Measurements from ENCODE around the gene BOLL. TPM values are rescaled to one million over a fixed set of nuclear protein-coding genes. Genes with fewer than 3 reads are reported as not detected.
"Not testable (repeated sequence)": the region's sequence is repeated elsewhere in the genome, so short reads cannot be mapped to it uniquely, and the experiment has no call there.

BOLL gene
- total RNA-seq, 1 donor from 2014 or later: 0.22 TPM

- no peaks in the 10 kb centered on the region for H3K4me1 Mint-ChIP-seq (ENCODE audit: low read depth)
- DNase-seq (ENCODE audit: low spot score, unreplicated experiment): no peak
- TF ChIP-seq CTCF (IDR thresholded peaks at IDR 0.05; ENCODE audit: unreplicated experiment): no peak
- H3K4me3 Mint-ChIP-seq (ENCODE audit: low read depth): no peak overlapping the region
- no peaks in the 10 kb centered on the region for H3K27me3 Mint-ChIP-seq
- no peak overlapping the region for H3K27ac Mint-ChIP-seq
- H3K36me3 Mint-ChIP-seq (ENCODE audit: insufficient read depth): peaks cover 2% of the 10 kb centered on the region
- peaks cover 7% of the 10 kb centered on the region for H3K9me3 Mint-ChIP-seq (ENCODE audit: low read depth)
Measured at GRCh38 chr2:197727011-197727410, 58.1 kb downstream of the BOLL start.

- H3K4me1 Mint-ChIP-seq (ENCODE audit: low read depth): peaks cover 2% of the 10 kb centered on the region
- H3K36me3 Mint-ChIP-seq (ENCODE audit: insufficient read depth): no peaks in the 10 kb centered on the region
Measured at GRCh38 chr2:197717863-197718262, 67.3 kb downstream of the BOLL start.

GRCh38 chr2:197713271-197713670 lies 71.8 kb downstream of the BOLL start:
- no peak overlapping the region for H3K4me3 Mint-ChIP-seq (ENCODE audit: low read depth)

More at GRCh38 chr2:197717863-197718262, 67.3 kb downstream of the BOLL start:
- no peaks in the 10 kb centered on the region for H3K27me3 Mint-ChIP-seq
- no peak overlapping the region for H3K27ac Mint-ChIP-seq
- DNase-seq (ENCODE audit: low spot score, unreplicated experiment): no peak
- no peak for TF ChIP-seq CTCF (IDR thresholded peaks at IDR 0.05; ENCODE audit: unreplicated experiment)
- H3K9me3 Mint-ChIP-seq (ENCODE audit: low read depth): no peaks in the 10 kb centered on the region
- no peak overlapping the region for H3K4me3 Mint-ChIP-seq (ENCODE audit: low read depth)

GRCh38 chr2:197711578-197711977 lies 73.5 kb downstream of the BOLL start:
- no peaks in the 10 kb centered on the region for H3K36me3 Mint-ChIP-seq (ENCODE audit: insufficient read depth)
- H3K27ac Mint-ChIP-seq: no peak overlapping the region
- H3K27me3 Mint-ChIP-seq: no peaks in the 10 kb centered on the region
- no peak for DNase-seq (ENCODE audit: low spot score, unreplicated experiment)
- no peak overlapping the region for H3K4me3 Mint-ChIP-seq (ENCODE audit: low read depth)
- H3K4me1 Mint-ChIP-seq (ENCODE audit: low read depth): peaks cover 19% of the 10 kb centered on the region
- H3K9me3 Mint-ChIP-seq (ENCODE audit: low read depth): no peaks in the 10 kb centered on the region
- TF ChIP-seq CTCF (IDR thresholded peaks at IDR 0.05; ENCODE audit: unreplicated experiment): no peak

More at GRCh38 chr2:197713271-197713670, 71.8 kb downstream of the BOLL start:
- DNase-seq (ENCODE audit: low spot score, unreplicated experiment): no peak
- no peak for TF ChIP-seq CTCF (IDR thresholded peaks at IDR 0.05; ENCODE audit: unreplicated experiment)
- Mint-ChIP-seq H3K27ac (no peak overlapping the region), H3K4me1 (ENCODE audit: low read depth) (peaks cover 9% of the 10 kb centered on the region), H3K9me3 (ENCODE audit: low read depth) (no peaks in the 10 kb centered on the region), H3K27me3 (no peaks in the 10 kb centered on the region), H3K36me3 (ENCODE audit: insufficient read depth) (no peaks in the 10 kb centered on the region)

GRCh38 chr2:197710424-197711042 lies 74.6 kb downstream of the BOLL start:
- H3K36me3 Mint-ChIP-seq (ENCODE audit: insufficient read depth): no peaks in the 10 kb centered on the region
- DNase-seq (ENCODE audit: low spot score, unreplicated experiment): no peak
- TF ChIP-seq CTCF (IDR thresholded peaks at IDR 0.05; ENCODE audit: unreplicated experiment): no peak
- no peak overlapping the region for H3K27ac Mint-ChIP-seq
- H3K9me3 Mint-ChIP-seq (ENCODE audit: low read depth): no peaks in the 10 kb centered on the region
- H3K4me1 Mint-ChIP-seq (ENCODE audit: low read depth): peaks cover 24% of the 10 kb centered on the region
- H3K27me3 Mint-ChIP-seq: no peaks in the 10 kb centered on the region
- H3K4me3 Mint-ChIP-seq (ENCODE audit: low read depth): no peak overlapping the region

- H3K4me1 Mint-ChIP-seq (ENCODE audit: low read depth): peaks cover 26% of the 10 kb centered on the region
- not testable (repeated sequence) for H3K27ac Mint-ChIP-seq; H3K36me3 Mint-ChIP-seq (ENCODE audit: insufficient read depth); H3K4me3 Mint-ChIP-seq (ENCODE audit: low read depth); H3K9me3 Mint-ChIP-seq (ENCODE audit: low read depth); DNase-seq (ENCODE audit: low spot score, unreplicated experiment); H3K27me3 Mint-ChIP-seq
Measured at GRCh38 chr2:197709140-197709539, 76.0 kb downstream of the BOLL start.
